ENCODE measurements around the gene MOGAT2.

- TF ChIP-seq CTCF (IDR thresholded peaks at IDR 0.05; ENCODE audit: low read length), result no peak
- TF ChIP-seq EZH2 (IDR thresholded peaks at IDR 0.05; ENCODE audit: borderline replicate concordance, low read length), result no peak
Observed at GRCh38 chr11:75743711-75744563, 26.3 kb downstream of the MOGAT2 start.
